NCI-H526 treated with DMSO at 0.1 percent for 48 hours (cell line): Measurements from ENCODE around the gene EIF2A.
"Not testable (repeated sequence)": the region's sequence is repeated elsewhere in the genome, so short reads cannot be mapped to it uniquely, and the experiment has no call there.

Experiments
- DNase-seq: peaks from one replicate; lab custom pipeline; 2025; lab: John Stamatoyannopoulos, UW

The EIF2A gene

DNA sequence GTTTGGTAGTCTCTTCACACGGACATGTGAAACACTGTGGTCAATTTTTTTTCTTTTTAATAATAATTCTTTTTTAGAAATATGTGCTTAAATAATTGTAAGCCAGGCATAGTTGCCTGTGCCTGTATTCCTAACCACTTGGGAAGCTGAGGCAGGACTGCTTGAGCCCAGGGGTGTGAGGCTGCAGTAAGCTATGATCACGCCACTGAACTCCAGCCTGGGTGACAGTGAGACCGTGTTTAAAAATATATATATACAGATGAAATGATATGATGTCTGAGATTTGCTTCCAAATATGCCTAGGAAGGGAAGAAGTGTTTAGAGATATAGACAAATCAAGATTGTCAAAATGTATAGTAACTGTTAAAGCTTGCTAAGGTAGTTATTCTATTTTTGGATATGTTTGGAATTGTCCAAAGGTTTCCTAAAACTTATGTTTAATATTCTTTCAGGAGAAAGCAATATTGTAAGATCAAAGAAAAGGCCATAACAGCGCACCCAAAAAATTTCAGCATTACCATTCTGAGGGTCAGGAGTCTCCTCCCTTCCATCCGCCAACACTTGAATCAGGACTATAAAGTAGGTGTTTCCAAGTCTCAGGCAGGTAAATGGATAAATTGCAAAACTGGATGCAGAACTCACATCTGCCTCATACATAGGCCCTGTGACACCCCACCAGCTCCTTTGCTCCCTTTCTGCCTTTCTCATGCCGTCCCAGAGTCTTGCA lies 56.0 kb downstream of the EIF2A start:
- no peak for DNase-seq

DNA sequence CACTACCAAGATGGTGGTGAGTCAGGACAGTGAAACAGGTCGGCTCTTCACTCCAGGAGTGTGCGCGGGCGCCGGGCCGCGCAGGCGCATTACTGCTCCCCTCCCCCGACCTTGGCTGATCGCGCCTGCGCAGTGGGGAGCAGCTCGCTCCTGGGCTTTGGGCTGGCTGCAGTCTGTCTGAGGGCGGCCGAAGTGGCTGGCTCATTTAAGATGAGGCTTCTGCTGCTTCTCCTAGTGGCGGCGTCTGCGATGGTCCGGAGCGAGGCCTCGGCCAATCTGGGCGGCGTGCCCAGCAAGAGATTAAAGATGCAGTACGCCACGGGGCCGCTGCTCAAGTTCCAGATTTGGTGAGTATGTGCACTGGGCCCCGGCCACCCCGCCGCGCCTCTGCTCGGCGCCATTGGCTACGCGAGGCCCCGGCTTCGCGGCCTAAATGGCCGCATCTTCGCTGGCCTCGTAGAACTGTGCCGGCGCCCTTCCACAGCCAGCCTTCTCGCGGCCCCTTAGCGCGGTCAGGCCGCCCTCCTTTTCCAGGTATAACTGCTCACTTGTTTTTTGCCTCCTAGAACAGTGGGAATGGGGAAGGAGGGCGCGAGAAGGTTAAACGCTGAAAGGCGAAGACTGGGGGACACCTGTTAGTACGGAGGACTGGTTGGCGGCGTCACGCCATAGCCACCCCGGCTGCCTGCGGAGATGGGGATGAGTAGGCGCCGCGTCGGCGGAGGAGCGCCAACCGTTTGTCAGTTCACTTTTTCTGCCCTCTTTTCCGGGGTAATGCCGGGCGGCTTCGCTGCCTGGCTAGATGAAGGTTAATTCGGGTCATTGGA lies 56.8 kb downstream of the EIF2A start, which contains the start of gene SELENOT:
Gene SELENOT (plus strand): TSS at position 169 of the 827 bp plus-strand sequence. CDS start 42 bp downstream, at position 211.
- peak; percentile 97 for DNase-seq

DNA sequence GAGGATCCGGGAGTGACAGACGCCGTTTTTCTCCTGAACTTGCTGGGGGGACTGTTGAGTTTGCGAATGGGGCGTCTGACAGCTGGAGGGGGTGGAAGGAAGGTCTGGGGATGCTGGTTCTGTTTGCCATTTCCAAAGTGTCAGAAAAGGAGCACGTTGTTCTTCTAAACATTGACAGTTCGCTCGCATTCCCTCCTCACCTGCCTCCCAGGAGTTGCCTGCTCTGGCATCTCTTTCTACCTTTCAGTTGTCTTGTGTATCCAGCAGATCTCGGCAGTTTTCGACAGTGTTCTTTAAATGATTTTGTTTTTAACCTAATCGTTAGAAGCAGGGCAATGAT lies 57.4 kb downstream of the EIF2A start:
- DNase-seq = peak; percentile 55

DNA sequence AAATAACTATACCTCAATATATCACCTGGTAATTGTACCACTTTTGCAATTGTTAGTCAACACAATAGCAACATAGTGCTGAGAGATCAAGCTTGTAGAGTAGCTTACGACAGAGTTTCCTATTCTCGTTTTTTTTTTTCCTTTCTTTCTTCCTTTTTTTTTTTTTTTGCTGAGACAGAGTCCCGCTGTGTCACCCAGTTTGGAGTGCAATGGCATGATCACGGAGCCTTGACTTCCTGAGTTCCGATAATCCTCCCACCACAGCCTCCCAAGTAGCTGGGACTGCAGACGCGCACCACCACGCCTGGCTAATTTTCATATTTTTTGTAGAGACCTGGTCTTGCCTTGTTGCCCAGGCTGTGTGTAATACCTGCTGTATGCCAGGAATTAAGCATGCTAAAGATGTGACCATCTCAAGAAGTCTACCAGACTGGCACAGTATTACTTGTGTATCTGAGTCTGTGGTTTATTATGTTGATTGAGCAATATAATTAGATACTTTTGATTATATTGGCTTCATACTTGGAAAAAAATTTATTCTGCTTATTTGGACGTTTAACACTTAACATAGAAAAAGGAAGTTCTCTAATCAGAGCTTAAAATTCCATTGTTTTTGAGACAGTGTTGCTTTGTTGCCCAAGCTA lies 59.5 kb downstream of the EIF2A start:
- no peak for DNase-seq

DNA sequence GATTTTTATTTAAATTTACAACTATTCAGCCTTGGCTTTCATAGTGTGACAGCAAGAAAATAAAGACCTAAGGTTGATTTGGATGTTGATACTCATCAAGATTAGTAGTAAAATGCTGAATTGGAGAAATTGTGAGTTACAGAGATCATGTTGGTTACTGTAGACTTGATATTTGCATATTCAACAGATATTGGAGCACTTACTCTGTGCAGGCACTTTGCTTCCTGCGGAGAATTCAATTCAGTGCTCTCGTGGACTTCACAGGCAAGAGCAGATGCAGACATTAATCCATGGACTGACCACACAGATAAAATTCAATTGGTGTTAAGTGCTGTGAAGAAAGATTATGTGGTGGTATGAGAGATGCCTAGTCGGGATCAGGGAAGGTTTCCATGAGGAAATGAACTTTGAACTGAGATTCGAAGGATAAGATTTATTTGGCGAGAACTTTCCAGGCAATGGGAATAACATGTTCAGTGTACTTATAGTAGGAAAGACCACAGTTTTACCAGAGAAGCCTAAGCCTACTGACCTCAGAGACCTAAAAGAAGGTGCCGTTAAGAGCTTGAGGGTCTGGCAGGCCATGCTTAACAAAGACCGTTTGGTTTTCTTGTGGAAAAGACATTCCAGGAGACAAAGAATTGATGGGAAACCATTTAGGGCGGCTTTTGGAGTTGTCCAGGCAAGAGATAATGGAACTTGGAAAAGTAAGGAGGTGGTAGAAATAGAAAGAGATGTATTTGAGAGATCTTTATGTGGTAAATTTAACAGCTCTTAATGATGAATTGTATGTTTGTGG lies 60.9 kb downstream of the EIF2A start:
- peak; percentile 83 for DNase-seq

DNA sequence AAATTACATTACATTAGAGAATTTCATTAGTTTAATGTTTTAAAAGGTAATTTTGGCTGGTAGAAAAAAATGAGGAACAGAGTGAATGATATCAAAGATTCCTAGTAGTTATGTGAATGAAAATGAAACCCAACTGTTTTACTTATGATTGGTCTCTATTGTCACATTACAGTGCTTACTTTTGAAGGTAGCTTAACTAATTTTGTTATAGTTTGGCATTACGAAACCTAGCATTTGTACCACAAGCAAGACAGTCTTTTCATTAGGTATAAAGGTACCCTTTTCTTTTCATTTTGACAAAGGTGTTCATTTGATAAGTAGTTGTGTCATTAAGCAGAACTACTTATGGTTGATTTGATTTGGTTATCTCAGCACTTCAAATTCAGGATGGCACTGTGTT lies 63.4 kb downstream of the EIF2A start:
- no peak for DNase-seq

DNA sequence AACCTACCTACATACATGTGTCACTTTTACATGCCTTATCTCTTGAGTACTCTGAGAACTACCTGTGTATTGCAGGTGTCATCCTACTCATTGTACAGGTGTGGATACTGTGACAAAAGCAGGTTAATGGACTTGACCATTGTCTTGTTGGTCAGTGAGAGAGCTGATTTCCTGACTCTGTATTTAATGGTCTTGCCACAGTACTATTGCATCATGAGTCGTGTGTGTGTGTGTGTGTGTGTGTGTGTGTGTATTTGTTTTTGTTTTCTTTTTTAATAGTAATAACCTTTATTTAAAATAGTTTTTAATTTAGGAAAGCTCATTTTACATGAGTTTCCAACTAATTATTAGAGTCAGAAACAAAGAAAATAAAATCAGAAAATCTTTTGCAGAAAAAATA lies 64.2 kb downstream of the EIF2A start:
- no peak for DNase-seq

DNA sequence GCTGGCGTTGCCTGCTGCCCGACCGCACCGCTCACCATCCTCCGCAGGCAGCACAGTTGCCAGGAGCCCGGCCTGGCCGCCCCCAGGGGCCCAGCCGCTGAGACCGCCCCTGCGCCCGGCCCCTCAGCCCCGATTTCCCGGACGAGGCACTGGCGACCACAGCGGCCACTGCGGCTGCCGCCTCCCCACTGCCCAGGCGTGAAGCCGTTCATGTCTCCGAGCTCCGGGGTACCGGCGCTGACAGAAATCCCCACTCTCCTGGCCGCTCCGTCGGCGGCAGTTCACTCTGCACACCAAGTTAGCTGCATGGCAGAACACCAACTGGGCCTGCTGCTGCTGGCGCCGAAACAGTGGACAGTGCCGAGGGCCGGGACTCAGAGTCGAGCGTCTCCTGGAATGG lies 65.1 kb downstream of the EIF2A start:
- no peak for DNase-seq

DNA sequence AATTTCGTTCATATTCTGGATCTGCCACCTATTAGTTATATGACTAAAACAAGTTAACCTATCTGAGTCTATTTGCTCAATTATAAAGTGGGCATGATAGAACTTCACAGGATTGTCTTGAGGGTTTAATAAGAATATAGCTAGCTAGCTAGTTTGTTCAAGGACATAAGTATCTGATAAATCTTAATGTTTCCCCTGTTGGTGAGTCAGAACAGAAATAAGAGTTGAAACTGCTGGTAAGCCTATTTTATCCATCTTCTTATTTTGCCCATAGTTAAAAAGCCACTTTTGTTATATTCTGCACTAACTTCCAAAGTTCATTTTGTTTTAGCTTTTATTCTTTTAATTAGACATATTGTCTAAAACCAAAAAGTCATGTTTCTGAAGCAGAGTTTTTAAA lies 65.9 kb downstream of the EIF2A start:
- no peak for DNase-seq

DNA sequence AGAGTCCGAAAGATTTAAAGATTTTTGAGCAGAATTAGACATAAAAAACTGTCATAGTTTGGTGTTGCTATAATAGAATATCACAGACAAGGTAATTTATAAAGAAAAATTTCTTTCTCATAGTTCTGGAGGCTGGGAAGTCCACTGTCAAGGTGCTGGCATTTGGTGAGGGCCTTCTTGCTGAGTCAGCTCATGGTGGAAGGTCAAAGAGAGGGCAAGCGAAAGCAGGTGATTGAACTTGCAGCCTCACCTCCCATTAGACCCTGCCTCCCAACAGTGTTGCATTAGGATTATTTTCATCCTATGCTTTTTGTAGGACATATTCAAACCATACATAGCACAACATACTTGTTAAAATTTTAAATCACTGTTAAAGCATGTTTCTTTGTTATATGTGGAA lies 66.4 kb downstream of the EIF2A start:
- DNase-seq = no peak

DNA sequence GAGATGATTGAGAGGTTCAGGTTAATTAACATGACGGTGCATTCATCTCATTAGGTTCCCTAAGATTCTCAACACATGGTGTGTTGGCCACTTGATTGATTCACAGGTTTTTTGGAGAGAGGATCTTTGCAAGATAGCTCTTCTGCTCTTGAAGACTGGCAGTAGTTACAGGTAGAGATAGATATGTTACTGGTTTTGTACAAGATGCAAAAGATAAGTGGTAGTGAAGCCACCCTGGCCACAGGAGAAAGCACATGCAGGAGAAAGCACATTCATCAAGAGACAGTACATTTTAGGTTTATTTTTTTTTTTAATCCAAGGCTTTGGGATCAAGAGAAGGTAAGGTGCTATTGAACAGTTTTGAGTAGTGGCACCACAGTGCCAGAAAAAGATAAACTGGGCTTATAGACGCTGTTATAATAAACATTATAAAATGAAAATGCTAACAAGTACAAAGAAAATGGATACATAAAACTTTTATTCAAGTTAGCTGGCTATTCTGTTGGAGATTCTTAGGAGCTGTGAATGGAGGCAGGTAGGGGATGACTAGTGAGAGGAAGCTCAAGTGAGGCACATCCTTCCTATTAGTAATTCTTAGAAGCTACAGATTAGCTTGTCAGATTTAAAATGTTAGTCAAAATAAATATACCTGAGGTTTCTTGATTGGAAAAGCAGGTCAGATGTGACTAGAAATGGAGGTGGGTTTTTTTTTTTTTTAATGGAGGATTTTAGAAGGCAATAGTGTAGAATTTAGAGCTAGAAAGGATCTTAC lies 67.3 kb downstream of the EIF2A start:
- no peak for DNase-seq

DNA sequence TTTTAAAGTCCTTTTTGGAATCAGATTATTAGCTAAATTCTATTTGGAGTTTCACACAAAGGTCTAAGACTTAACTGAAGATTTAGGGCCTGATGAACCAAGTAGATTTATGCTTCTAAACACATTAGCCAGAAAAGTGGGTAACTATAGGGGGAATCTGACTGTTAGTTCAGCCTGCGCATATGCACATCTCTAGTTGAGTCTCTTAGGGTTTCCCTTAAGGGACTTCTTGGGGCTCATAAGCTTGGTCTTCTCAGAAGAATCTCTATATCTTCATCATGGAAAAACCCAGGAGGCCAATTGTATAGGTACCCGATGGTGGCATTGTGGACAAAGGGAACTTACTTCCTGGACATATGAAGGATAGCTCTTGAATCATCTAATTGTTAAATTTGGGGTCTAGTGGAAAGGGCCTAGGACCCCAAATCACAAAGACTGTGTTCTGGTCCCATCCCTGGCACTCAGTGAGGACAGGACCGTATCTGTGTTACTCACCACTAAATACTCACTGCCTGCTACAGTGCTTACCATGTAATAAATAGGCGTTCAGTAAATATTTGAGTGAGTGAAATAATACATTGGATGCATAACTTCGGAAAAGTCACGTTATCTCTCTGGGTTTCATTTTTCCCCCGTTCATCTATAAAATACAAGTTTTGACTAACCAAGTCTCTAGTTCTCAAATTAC lies 73.6 kb downstream of the EIF2A start:
- no peak for DNase-seq

DNA sequence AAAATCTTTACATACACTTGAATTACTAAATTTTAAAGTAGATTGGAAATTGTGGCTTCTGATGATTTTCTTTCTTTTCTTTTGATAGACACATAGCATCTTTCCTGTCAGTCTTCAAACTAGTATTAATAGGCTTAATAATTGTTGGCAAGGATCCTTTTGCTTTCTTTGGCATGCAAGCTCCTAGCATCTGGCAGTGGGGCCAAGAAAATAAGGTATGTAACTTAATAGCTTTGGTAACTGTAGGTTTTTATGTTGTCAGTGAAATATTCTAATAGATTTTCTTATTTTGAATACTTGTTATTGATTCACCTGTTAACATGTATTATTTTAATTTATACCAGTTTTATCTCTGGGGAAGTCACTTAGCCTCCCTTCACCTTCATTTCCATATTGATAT lies 76.4 kb downstream of the EIF2A start:
- DNase-seq = not testable (repeated sequence)

DNA sequence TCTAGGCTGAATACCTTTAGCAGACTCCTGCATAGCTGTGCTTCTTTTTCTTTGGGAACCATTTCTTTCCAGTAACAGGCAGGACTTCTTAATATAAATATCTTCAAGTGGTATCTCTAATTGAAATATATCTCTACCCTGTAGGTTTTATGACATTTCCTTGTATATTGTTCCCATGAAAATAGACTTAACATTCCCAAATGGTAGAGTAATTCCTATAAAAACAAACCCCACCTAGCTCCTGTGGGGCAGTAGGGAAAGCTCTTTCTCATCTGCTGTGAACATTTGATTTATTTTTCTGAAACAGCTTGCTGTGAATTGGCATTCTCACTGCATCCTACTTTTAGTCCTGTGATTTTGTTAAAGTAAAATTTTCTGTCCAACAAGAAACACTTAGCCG lies 77.4 kb downstream of the EIF2A start:
- DNase-seq = no peak

DNA sequence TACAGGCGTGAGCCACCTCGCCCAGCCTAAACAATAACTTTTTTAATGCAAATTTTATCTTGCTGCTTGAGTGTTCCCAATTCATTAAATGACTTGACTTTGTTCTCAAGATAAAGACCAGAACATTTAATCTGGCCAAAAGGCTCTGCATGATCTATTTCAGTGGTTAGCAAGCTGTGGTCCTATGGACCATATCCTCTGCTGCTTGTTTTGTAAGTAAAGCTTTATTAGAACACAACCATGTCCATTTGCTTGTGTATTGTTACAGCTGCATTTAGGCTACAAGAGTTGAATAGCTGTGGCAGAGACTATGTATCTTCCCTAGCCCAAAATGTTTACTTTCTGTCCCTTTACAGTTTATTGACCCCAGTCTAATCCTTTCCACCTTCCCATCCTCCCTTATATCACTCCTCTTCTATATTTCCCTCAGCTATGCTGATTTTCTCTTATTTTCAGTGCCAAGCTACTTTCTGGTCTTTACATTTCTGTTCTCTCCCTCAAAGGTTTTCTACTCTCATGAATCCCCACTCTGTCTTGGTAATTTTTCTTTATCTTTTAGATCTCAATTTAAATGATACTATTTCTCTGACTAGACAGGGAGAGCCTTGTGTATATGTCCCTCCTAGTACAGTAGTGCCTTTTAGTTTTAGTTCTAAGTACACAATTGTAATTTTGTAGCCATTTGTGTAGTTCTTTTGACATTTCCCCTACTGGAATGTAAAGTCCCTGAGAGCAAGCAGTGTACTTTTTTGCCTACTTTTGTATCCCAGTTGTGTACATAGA lies 79.8 kb downstream of the EIF2A start:
- no peak for DNase-seq

DNA sequence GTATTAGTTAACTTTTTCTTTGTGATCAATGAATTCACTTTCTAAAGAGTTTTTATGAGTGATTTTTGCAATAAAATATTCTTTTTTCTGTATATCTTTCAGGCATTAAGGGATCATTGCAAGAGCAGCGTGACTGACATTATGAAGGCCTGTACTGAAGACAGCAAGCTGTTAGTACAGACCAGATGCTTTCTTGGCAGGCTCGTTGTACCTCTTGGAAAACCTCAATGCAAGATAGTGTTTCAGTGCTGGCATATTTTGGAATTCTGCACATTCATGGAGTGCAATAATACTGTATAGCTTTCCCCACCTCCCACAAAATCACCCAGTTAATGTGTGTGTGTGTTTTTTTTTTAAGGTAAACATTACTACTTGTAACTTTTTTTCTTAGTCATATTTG lies 81.0 kb downstream of the EIF2A start:
- no peak for DNase-seq

DNA sequence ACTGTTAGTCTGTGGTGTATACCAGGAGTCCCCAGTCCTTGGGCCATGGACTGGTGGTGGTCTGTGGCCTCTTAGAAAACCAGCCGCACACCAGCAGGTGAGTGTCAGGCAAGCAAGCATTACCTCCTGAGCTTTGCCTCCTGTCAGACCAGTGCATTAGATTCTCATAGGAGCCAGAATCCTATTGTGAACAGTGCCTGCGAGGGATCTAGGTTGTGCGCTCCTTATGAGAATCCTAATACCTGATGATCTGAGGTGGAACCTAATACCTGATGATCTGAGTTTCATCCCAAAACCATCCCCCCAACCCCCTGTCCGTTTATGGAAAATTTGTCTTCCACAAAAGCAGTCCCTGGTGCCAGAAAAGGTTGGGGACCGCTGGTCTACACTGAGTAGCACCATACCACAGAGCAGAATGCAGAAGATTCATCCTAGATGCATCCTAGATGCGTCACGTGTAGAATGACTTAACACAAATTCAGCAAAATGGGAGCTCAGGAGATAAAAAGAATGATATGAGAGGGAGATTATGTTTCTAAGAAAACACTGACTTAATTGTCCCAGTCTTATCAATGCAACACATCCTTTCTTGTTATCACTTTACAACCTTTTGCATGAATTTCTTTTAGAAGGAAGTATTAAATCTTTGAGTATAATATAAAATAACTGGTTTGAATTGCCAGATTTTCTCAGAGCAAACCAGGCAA lies 85.1 kb downstream of the EIF2A start:
- DNase-seq = no peak

DNA sequence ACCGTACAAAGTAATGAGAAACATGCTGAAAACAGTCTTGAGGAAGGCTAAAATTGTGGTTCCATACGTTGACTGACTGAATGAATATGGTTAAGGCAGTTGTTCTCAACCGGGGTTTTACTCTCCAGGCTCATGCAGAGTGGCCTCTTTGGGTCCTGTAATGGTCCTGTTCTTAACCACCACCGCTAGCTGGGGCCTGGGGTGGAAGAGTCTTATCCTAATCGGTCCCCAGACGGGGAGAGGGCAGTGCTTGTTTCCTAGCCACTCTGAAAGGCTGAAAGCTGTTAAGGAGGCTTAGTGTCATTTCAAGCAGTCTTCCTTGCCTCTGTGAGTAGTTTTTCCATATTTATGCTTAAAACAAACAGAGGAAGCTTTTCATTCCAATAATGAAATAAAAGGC lies 88.5 kb downstream of the EIF2A start:
- DNase-seq = no peak

DNA sequence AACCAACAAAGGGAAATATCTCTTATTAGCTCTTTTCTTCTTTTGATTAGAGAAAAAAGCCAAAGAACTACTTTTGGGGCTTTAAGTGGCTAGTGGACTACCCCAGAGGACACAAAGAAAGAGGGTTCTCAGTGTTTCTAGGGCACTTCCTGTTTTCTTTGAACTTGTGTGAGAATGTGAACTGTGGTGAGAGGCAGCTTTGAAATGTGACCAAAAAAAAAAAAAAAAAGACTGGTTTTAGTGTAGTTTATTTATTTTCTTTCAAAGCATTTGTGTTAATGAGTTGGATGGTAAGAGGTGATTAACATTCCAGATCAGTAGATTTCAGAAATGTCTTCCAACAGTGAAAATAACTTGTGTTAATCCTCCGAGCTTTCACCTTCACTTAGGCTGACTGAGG lies 88.9 kb downstream of the EIF2A start:
- DNase-seq = no peak
